Breast epithelium (tissue), 3 donors: ENCODE data around the gene PFKP.

Source experiments
- POLR2A ChIP-seq: fragments of 450-650 bp; IDR thresholded peaks from one replicate; pipeline ENCODE4 v1.6.1; 2016; ENCODE audit warnings: antibody characterized with exemption, mild to moderate bottlenecking, moderate library complexity
- POLR2AphosphoS5 ChIP-seq, 3 donors: sonication (generic); formaldehyde crosslinking; IDR thresholded peaks; one replicate each; pipeline ENCODE4 v1.6.1; 2017; ENCODE audit warnings: antibody characterized with exemption in 3 of 3
- TF ChIP-seq, protein P1 (sequence below), 3 donors: fragments of 450-650 bp; IDR thresholded peaks; one replicate each; pipeline ENCODE4 v1.5.1; 2016 to 2017; ENCODE audit warnings: antibody characterized with exemption in 3 of 3, mild to moderate bottlenecking in 3 of 3, moderate library complexity in 3 of 3

DNA sequence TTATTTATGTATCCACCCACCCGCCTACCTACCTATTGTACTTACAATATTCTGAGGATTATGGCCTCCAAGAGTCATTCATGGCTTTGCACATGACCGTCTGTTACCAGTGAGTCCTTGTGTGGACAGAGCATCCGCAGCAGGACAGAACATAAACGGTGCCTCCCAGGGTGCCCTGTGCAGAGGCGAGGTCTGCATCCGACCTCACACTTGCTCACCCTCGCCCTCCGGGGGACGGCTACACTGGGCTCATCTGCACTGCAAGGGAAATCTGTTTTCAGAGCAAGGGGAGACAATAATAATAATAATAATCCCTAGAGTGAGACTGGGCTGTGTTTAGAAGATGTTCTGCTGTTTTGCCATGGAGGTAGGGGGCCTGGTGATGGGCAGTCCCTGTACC is 29.8 kb downstream of the PFKP start:
- TF ChIP-seq POLR2A = no peak
- TF ChIP-seq, protein P1, sequence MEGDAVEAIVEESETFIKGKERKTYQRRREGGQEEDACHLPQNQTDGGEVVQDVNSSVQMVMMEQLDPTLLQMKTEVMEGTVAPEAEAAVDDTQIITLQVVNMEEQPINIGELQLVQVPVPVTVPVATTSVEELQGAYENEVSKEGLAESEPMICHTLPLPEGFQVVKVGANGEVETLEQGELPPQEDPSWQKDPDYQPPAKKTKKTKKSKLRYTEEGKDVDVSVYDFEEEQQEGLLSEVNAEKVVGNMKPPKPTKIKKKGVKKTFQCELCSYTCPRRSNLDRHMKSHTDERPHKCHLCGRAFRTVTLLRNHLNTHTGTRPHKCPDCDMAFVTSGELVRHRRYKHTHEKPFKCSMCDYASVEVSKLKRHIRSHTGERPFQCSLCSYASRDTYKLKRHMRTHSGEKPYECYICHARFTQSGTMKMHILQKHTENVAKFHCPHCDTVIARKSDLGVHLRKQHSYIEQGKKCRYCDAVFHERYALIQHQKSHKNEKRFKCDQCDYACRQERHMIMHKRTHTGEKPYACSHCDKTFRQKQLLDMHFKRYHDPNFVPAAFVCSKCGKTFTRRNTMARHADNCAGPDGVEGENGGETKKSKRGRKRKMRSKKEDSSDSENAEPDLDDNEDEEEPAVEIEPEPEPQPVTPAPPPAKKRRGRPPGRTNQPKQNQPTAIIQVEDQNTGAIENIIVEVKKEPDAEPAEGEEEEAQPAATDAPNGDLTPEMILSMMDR (IDR thresholded peaks at IDR 0.05) = no peak
- TF ChIP-seq POLR2AphosphoS5 (IDR thresholded peaks at IDR 0.05) = no peak
